ENCODE data around the gene NR4A1.

DNA sequence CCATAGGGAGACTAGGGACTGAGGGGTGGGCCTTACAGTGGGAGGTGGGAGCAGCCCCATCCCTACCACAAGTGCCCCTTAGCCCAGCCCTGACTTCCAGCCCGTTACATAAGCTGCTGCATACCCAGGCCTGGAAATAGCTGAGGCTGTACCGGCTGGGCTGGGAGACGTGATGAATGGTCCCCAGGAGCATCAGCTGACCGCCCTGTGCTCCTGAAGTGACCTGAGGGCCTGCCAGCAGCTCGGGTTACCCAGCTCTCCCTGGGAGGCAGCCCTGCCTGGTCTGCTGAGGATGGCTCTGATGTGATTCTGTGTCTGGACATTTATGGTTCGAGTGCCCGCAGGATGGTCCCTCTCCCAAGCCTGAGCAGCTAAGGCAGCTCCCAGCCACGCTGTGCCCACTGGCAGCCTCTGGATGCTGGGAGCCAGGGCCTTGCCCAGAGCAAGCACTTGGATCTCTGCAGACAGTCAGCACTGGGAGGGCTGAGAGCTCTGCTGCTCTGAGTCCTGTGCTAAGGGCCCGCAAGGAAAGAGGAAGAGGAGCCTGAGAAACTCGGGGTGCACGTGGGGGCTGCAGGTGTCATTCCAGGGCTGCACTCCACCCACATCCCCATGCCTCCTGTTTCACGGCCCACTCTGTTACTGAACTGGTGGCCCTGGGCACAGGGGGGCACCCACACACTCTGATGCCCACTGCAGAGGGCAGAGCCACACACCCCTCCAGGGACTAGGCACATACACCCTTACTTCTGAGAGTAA lies 24.0 kb upstream of the NR4A1 start:
- no peak for TF ChIP-seq NFYB (IDR thresholded peaks at IDR 0.05; ENCODE audit: insufficient read depth, low read depth, low read length)
- TF ChIP-seq, protein P1, sequence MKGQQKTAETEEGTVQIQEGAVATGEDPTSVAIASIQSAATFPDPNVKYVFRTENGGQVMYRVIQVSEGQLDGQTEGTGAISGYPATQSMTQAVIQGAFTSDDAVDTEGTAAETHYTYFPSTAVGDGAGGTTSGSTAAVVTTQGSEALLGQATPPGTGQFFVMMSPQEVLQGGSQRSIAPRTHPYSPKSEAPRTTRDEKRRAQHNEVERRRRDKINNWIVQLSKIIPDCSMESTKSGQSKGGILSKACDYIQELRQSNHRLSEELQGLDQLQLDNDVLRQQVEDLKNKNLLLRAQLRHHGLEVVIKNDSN (IDR thresholded peaks at IDR 0.05; ENCODE audit: borderline replicate concordance, extremely low read length, insufficient read depth, low read depth, low read length) = no peak
